Gastrocnemius medialis (tissue), 4 donors: Measurements from ENCODE around the gene OR10G3. TPM values are rescaled to one million over a fixed set of nuclear protein-coding genes. Genes with fewer than 3 reads are reported as not detected.
A peak's percentile ranks its signal among the peaks of the same experiment; 100 is the strongest.

ENCODE experiments used
- ATAC-seq, 2 donors: fragments of 150-250 bp; one replicate each; pipeline ENCODE4 v1.9.1; 2016
- DNase-seq, 2 donors: peaks; one replicate each; pipeline ENCODE4 v3.0.0-alpha.2; 2019
- H3K27ac ChIP-seq, 4 donors: fragments of 200-600 bp; sonication (generic); 1 replicate in 1 of 4; 2 replicates in 3 of 4; pipeline ENCODE4 v1.5.1; 2016 to 2018; ENCODE audit warnings: mild to moderate bottlenecking in 2 of 4, moderate library complexity in 1 of 4
- H3K27me3 ChIP-seq, 3 donors: fragments of 200-600 bp; sonication (generic) in 2 of 3; 1 replicate in 1 of 3; 2 replicates in 2 of 3; pipeline versions ENCODE4 v1.5.1 to v1.6.0; 2016 to 2019; ENCODE audit warnings: mild to moderate bottlenecking in 1 of 3, moderate library complexity in 1 of 3
- H3K36me3 ChIP-seq, 2 donors: fragments of 200-600 bp; sonication (generic) in 1 of 2; one replicate each; pipeline ENCODE4 v1.5.1; 2017 to 2018
- H3K4me1 ChIP-seq, 2 donors: fragments of 200-600 bp; sonication (generic) in 1 of 2; one replicate each; pipeline ENCODE4 v1.5.1; 2016 to 2017; ENCODE audit warnings: mild to moderate bottlenecking in 2 of 2
- H3K4me3 ChIP-seq, 4 donors: fragments of 200-600 bp; sonication (generic) in 3 of 4; 1 replicate in 1 of 4; 2 replicates in 3 of 4; pipeline ENCODE4 v1.5.1; 2016 to 2019; ENCODE audit warnings: mild to moderate bottlenecking in 2 of 4
- H3K9me3 ChIP-seq, 3 donors: fragments of 200-600 bp; sonication (generic) in 2 of 3; 1 replicate in 1 of 3; 2 replicates in 2 of 3; pipeline ENCODE4 v1.5.1; 2016 to 2019
- CTCF ChIP-seq, 5 experiments: fragments of 450-650 bp in 3 of 5; fragments of 200-600 bp in 2 of 5; sonication (generic) in 2 of 5; IDR thresholded peaks in 4 of 5; conservative IDR thresholded peaks in 1 of 5; 1 replicate in 4 of 5; 2 replicates in 1 of 5; pipeline ENCODE4 v1.5.1; 2016 to 2019; ENCODE audit warnings: antibody characterized with exemption in 5 of 5, mild to moderate bottlenecking in 3 of 5, moderate library complexity in 3 of 5
- POLR2A ChIP-seq, 2 donors: fragments of 450-650 bp; IDR thresholded peaks; one replicate each; pipeline ENCODE4 v1.6.1; 2017; ENCODE audit warnings: antibody characterized with exemption in 2 of 2, mild to moderate bottlenecking in 2 of 2, moderate library complexity in 2 of 2
- in situ Hi-C, 4 donors: fragments of 200-750 bp; cut with MboI; loops; one replicate each; pipeline versions ENCODE4 v1.15.0 to v1.8.0; 2017; ENCODE audit warnings: low sequenced_read_pairs in 4 of 4
- intact Hi-C: fragments of 100-400 bp; cut with DNase I; formaldehyde crosslinking; loops from one replicate; pipeline ENCODE4 v1.15.1; 2023; ENCODE audit warnings: low total_unique reads
- total RNA-seq, 4 donors: library from RNA; depleted of rRNA; stranded (reverse); fragments of >200 nt; gene quantifications; one replicate each; pipeline versions ENCODE4 v1.1.0 to v1.2.3, GENCODE V29; 2016

OR10G3 gene
- total RNA-seq, 4 donors from 2014 or later, result not detected

GRCh38 chr14:21529515-21529914 lies 50.4 kb downstream of the OR10G3 start:
- DNase-seq (no peak), ATAC-seq (no peak)
- Histone ChIP-seq H3K27ac (no peak overlapping the region), H3K4me3 (no peak overlapping the region), H3K27me3 (peaks cover 5 to 20% (median 10%) of the 10 kb centered on the region in 3 donors), H3K9me3 (no peaks in the 10 kb centered on the region), H3K4me1 (peaks cover 0 to 5% of the 10 kb centered on the region in 2 donors), H3K36me3 (no peaks in the 10 kb centered on the region)
- intact Hi-C loops, result no loop called here
- in situ Hi-C loops, result no loop called here
- no peak for TF ChIP-seq POLR2A (IDR thresholded peaks at IDR 0.05)
- no peak for TF ChIP-seq CTCF (IDR thresholded peaks at IDR 0.05 in 4 of 5, conservative IDR thresholded peaks at IDR 0.05 in 1 of 5)

- no peak for DNase-seq
- intact Hi-C loops, result no loop called here
- no peak for TF ChIP-seq CTCF (IDR thresholded peaks at IDR 0.05 in 4 of 5, conservative IDR thresholded peaks at IDR 0.05 in 1 of 5)
- no peak for TF ChIP-seq POLR2A (IDR thresholded peaks at IDR 0.05)
- no peaks in the 10 kb centered on the region for H3K36me3 ChIP-seq
- in situ Hi-C loops, result no loop called here
- H3K9me3 ChIP-seq, result no peaks in the 10 kb centered on the region
- H3K4me3 ChIP-seq, result no peak overlapping the region
- H3K27ac ChIP-seq, result no peak overlapping the region
- peaks cover 0 to 5% of the 10 kb centered on the region in 2 donors for H3K4me1 ChIP-seq
- peaks cover 0 to 11% (median 2%) of the 10 kb centered on the region in 3 donors for H3K27me3 ChIP-seq
- ATAC-seq, result no peak
These were observed 51.2 kb downstream of the OR10G3 start for GRCh38 chr14:21528381-21529348.

GRCh38 chr14:21527318-21527679 lies 52.6 kb downstream of the OR10G3 start:
- ATAC-seq (no peak), DNase-seq (no peak)
- in situ Hi-C loops (no loop called here), intact Hi-C loops (no loop called here)
- peaks cover 0 to 5% of the 10 kb centered on the region in 2 donors for H3K4me1 ChIP-seq
- no peaks in the 10 kb centered on the region for H3K36me3 ChIP-seq
- H3K4me3 ChIP-seq, result no peak overlapping the region
- H3K9me3 ChIP-seq, result no peaks in the 10 kb centered on the region
- H3K27me3 ChIP-seq, result peaks cover 0 to 7% (median 0%) of the 10 kb centered on the region in 3 donors
- H3K27ac ChIP-seq, result no peak overlapping the region
- no peak for TF ChIP-seq CTCF (IDR thresholded peaks at IDR 0.05 in 4 of 5, conservative IDR thresholded peaks at IDR 0.05 in 1 of 5)
- no peak for TF ChIP-seq POLR2A (IDR thresholded peaks at IDR 0.05)

- H3K4me3 ChIP-seq, result peak overlapping the region; percentile 72 to 87 (median 80)
- peaks cover 0 to 5% of the 10 kb centered on the region in 2 donors for H3K4me1 ChIP-seq
- intact Hi-C loops (no loop called here), in situ Hi-C loops (no loop called here)
- TF ChIP-seq POLR2A (IDR thresholded peaks at IDR 0.05), result no peak
- TF ChIP-seq CTCF (IDR thresholded peaks at IDR 0.05 in 4 of 5, conservative IDR thresholded peaks at IDR 0.05 in 1 of 5), result no peak
- H3K27ac ChIP-seq, result no peak overlapping the region
- H3K27me3 ChIP-seq, result peaks cover 0 to 6% (median 0%) of the 10 kb centered on the region in 3 donors
- ATAC-seq (no peak), DNase-seq (no peak)
- no peaks in the 10 kb centered on the region for H3K36me3 ChIP-seq
- H3K9me3 ChIP-seq, result no peaks in the 10 kb centered on the region
These were observed 53.1 kb downstream of the OR10G3 start for GRCh38 chr14:21526672-21527317.
